A549 treated with DMSO at 1 μM for 4 hours (cell line): ENCODE measurements around the gene SPINK5. TPM values are rescaled to one million over a fixed set of nuclear protein-coding genes. Genes with fewer than 3 reads are reported as not detected.

Experiments
- total RNA-seq: library from RNA; stranded (reverse); fragments of 200-300 nt; extraction: Qiagen RNA extraction; gene quantifications from 5 replicates; pipeline ENCODE4 v1.2.3, GENCODE V29; 2022; ENCODE audit warnings: low read depth

SPINK5 gene
- not detected in 5 replicates for total RNA-seq

DNA sequence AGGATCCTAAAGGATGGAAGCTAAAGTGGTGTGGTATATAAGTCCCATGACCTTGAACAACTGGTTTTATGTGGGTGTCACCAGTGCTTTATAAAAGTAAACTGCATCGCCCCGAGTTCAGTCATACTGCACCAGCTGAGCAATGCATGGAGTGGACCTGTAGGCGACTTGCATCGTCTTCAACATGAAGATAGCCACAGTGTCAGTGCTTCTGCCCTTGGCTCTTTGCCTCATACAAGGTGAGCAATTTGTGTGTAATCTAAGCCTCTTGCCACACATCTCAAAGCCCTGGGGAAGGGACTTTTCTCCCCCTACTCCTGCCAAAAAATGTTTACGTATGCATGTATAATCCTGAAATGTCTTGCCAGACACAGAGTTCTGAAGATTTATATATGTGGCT is at the start of gene SPINK5:
Gene SPINK5, plus strand, starts transcription at position 120 of the 400 bp plus-strand sequence. Its CDS starts 65 bp downstream, at position 185.

GRCh38 chr5:148168246-148168645 is 104.5 kb downstream of the SPINK5 start, which contains the start of gene SPINK14:
Gene SPINK14 (plus strand): TSS chr5:148168546. CDS start chr5:148169733, 1,187 bp downstream.

Other genes with a start within 250 kb of the SPINK5 start
- gene SPINK1, start 232.3 kb upstream of the SPINK5 start, total RNA-seq = 0.37 to 1.4 TPM (median 0.92 TPM) in 5 replicates
- gene SCGB3A2, start 185.3 kb upstream of the SPINK5 start, total RNA-seq = not detected in 5 replicates
- gene C5orf46, start 157.4 kb upstream of the SPINK5 start, total RNA-seq = not detected in 5 replicates
- not detected in 5 replicates for gene SPINK14, start 104.6 kb downstream of the SPINK5 start, total RNA-seq
- 0.32 to 0.76 TPM (median 0.48 TPM) in 5 replicates for gene SPINK6, start 139.1 kb downstream of the SPINK5 start, total RNA-seq
- gene MARCOL, start 174.5 kb downstream of the SPINK5 start, total RNA-seq = not detected in 5 replicates
- not detected in 5 replicates for gene SPINK13, start 204.8 kb downstream of the SPINK5 start, total RNA-seq
- not detected in 5 replicates for gene SPINK7, start 248.4 kb downstream of the SPINK5 start, total RNA-seq